Mesothelial cell of epicardium (in vitro differentiated cells): ENCODE results near the gene MCM5. TPM values are rescaled to one million over a fixed set of nuclear protein-coding genes. Genes with fewer than 3 reads are reported as not detected.

Experiments used
- DNase-seq, 2 experiments: peaks; one replicate each; pipeline ENCODE4 v3.0.0; 2021; ENCODE audit warnings: low spot score in 2 of 2; ENCODE audit not compliant: unreplicated experiment in 2 of 2
- H3K27ac Mint-ChIP-seq: 2 replicates; pipeline ENCODE4 v1.8.0; 2021; ENCODE audit warnings: mixed read lengths
- H3K27me3 Mint-ChIP-seq: 2 replicates; pipeline ENCODE4 v1.8.0; 2021; ENCODE audit warnings: low read depth, mixed read lengths
- H3K36me3 Mint-ChIP-seq: 2 replicates; pipeline ENCODE4 v1.8.0; 2021; ENCODE audit warnings: mixed read lengths
- H3K4me1 Mint-ChIP-seq: 2 replicates; pipeline ENCODE4 v1.8.0; 2021; ENCODE audit warnings: mixed read lengths
- H3K4me3 Mint-ChIP-seq: 2 replicates; pipeline ENCODE4 v1.8.0; 2021; ENCODE audit warnings: mild to moderate bottlenecking, moderate library complexity, mixed read lengths
- H3K9me3 Mint-ChIP-seq: 2 replicates; pipeline ENCODE4 v1.8.0; 2021; ENCODE audit warnings: mixed read lengths
- total RNA-seq: library from RNA; stranded (reverse); gene quantifications from 3 replicates; pipeline ENCODE4 v1.2.1, GENCODE V29; 2021
- TF ChIP-seq, protein P1 (sequence below): fragments of 200-600 bp; sonication (generic); IDR thresholded peaks from one replicate; pipeline ENCODE4 v1.5.0; 2021; ENCODE audit warnings: antibody characterized with exemption; ENCODE audit not compliant: unreplicated experiment

The MCM5 gene
- total RNA-seq, 1 donor from 2014 or later: 59.7 TPM

DNA sequence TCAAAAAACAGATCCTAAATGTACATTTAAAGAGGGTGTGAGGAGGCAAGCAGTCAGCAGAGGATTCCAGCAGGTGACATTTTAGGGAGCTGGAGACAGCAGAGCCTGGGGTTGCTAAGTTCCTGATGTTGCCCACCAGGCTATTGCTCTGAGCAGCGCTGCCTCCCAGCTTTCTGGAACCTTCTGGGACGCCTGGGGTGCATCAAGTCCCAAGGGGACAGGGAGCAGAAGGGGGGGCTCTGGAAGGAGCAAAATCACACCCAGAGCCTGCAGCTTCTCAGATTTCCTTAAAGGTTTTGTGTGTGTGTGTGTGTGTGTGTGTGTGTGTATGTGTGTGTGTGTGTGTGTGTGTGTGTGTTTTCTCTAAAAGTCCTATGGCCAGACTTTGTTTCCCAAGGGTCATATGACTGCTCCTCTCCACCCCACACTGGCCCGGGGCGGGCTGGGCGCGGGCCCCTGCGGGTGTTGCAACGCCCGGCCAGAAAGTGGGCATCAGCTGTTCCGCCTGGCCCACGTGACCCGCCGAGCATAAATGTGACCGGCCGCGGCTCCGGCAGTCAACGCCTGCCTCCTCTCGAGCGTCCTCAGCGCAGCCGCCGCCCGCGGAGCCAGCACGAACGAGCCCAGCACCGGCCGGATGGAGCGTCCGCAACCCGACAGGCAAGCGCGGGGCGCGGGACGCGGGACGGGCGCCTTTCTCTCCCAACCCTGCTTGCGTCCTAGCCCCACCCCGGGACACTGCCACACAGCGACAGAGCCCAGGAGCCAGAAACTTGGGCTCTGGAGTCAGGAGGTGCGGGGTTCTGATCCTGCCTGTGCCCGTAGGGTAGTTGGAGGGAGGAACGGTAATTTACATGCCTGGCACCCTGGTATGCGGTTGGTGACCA lies 19.2 kb upstream of the MCM5 start, which contains the start of gene HMOX1:
TSS of gene HMOX1 (plus strand) at position 560 of the 887 bp plus-strand sequence. CDS start at position 638, 78 bp downstream.
- Mint-ChIP-seq H3K4me1 (peaks cover 36% of the 10 kb centered on the region), H3K9me3 (no peaks in the 10 kb centered on the region), H3K36me3 (no peaks in the 10 kb centered on the region), H3K4me3 (peak within 1 kb of the TSS; percentile 58), H3K27me3 (no peaks in the 10 kb centered on the region), H3K27ac (no peak within 1 kb of the TSS)
- TF ChIP-seq, protein P1, sequence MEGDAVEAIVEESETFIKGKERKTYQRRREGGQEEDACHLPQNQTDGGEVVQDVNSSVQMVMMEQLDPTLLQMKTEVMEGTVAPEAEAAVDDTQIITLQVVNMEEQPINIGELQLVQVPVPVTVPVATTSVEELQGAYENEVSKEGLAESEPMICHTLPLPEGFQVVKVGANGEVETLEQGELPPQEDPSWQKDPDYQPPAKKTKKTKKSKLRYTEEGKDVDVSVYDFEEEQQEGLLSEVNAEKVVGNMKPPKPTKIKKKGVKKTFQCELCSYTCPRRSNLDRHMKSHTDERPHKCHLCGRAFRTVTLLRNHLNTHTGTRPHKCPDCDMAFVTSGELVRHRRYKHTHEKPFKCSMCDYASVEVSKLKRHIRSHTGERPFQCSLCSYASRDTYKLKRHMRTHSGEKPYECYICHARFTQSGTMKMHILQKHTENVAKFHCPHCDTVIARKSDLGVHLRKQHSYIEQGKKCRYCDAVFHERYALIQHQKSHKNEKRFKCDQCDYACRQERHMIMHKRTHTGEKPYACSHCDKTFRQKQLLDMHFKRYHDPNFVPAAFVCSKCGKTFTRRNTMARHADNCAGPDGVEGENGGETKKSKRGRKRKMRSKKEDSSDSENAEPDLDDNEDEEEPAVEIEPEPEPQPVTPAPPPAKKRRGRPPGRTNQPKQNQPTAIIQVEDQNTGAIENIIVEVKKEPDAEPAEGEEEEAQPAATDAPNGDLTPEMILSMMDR: no peak
- DNase-seq: peak; percentile 55 to 76

DNA sequence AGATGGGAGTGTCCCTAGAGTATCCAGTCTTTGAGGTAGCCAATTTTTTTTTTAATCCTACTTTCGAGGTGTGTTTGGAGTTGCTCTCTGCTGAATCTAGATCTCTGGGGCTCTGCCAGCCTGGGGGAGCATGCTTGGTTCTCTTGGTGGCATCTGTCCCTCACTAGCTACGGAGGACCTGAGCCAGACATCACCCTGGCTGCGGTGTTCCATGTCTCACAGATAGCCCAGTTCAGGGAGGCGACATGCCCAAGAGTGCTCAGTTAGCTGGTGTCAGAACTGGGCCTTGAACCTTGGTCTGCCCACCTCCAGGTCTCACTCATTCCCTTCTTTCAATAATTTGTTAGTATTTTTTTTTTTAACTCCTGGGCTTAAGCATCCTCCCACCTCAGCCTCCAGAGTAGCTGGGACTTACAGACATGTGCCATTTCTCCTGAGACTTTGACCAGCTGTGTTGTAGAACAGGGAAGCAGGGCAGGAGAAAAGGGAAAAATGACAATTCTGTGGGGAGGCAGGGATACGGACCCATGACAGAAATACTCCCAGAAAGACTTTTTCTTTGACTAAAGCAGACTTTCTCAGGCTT lies 18.4 kb upstream of the MCM5 start:
- DNase-seq: no peak
- Mint-ChIP-seq H3K27ac (no peak overlapping the region), H3K27me3 (no peaks in the 10 kb centered on the region), H3K4me3 (peak overlapping the region; percentile 58), H3K36me3 (no peaks in the 10 kb centered on the region), H3K9me3 (no peaks in the 10 kb centered on the region), H3K4me1 (peaks cover 34% of the 10 kb centered on the region)
- TF ChIP-seq, protein P1: no peak

DNA sequence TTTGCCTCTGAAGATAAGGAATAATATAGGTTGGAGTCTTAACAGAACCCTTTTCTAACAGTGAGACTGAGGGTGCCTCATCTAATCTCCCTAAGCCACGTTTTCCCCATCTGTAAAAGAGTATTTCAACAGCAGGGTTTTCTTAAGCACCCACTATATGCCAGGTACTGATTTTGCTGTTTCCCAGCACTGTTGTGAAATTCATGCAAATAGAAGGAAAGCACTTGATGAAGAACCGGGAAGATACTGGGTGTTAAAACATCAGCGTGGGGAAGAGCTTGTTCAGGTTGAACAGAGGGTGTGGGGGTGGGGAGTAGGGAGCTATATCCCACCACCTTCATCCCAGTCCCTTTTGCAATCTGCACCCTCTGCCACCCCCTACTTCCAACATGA lies 16.3 kb upstream of the MCM5 start:
- Mint-ChIP-seq H3K4me1 (peaks cover 16% of the 10 kb centered on the region), H3K4me3 (no peak overlapping the region), H3K27ac (no peak overlapping the region), H3K36me3 (no peaks in the 10 kb centered on the region), H3K27me3 (no peaks in the 10 kb centered on the region), H3K9me3 (no peaks in the 10 kb centered on the region)
- TF ChIP-seq, protein P1: no peak
- DNase-seq: no peak

DNA sequence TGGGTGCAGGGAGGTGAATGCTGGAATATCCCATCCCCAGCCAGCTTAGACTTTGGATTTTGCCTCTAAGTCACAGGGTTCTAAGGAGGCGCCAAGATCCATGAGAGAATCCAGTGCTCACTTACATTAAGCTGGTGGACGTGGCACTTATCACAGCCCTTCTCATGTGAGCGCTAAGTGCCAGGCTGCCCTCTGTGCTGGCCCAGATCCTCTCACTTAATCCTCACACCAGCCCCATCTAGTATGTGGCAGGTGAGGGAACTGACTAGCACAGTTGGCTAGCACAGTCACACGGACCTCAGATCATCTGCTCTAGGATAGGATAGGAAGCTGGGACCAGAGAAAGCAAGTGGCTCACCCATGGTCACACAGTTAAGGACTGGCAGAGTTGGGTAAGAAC lies 15.4 kb upstream of the MCM5 start:
- Mint-ChIP-seq H3K27me3 (no peaks in the 10 kb centered on the region), H3K4me3 (no peak overlapping the region), H3K36me3 (no peaks in the 10 kb centered on the region), H3K27ac (no peak overlapping the region), H3K4me1 (peaks cover 8% of the 10 kb centered on the region), H3K9me3 (no peaks in the 10 kb centered on the region)
- no peak for DNase-seq
- TF ChIP-seq, protein P1: no peak

DNA sequence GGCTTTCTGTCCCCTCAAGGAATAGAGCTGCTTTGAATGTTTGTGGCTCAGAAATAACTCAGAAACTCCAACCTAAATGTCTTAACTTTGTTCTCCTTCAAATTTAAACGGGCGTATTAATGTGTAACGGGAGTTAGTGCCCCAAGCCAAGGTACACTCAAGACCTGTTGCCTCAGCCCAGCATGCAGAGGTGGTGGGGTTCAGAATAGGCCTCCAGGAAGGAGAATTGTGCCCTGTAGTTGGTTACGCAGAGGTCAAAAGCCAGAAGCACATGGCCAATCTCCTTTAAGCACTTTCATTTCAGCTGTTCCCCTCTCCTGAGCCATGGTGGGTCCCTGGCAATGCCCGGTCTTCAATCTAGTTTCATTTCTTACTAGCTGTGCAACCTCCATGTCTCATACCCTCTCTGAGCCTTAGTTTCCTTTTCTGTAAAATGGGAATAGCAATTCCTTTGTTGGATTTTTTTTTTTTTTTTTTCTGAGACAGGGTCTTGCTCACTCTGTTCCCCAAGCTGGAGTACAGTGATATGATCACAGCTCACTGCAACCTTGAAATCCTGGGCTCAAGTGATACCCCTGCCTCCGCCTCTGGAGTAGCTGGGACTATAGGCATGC lies 14.9 kb upstream of the MCM5 start:
- TF ChIP-seq, protein P1: no peak
- H3K4me1 Mint-ChIP-seq: peaks cover 5% of the 10 kb centered on the region
- no peaks in the 10 kb centered on the region for H3K27me3 Mint-ChIP-seq
- H3K4me3 Mint-ChIP-seq: no peak overlapping the region
- DNase-seq: no peak
- no peaks in the 10 kb centered on the region for H3K9me3 Mint-ChIP-seq
- H3K36me3 Mint-ChIP-seq: no peaks in the 10 kb centered on the region
- no peak overlapping the region for H3K27ac Mint-ChIP-seq
